Activated naive CD8-positive, alpha-beta T cell treated with anti-CD3 and anti-CD28 coated beads, Interleukin-2, amount 50 U/mL, for 24 hours (primary cell): ENCODE measurements around the gene TGFBR3L.
"Not testable (repeated sequence)": the region's sequence is repeated elsewhere in the genome, so short reads cannot be mapped to it uniquely, and the experiment has no call there.

ENCODE experiments used
- ATAC-seq: fragments of 150-1000 bp; cut with Tn5 transposase; one replicate; pipeline ENCODE4 v1.10.0; 2021
- DNase-seq: peaks from one replicate; pipeline ENCODE4 v3.0.0; 2021
- H3K27ac Mint-ChIP-seq: one replicate; pipeline ENCODE4 v1.8.0; 2021; ENCODE audit warnings: mild to moderate bottlenecking, mixed read lengths
- H3K27me3 Mint-ChIP-seq: one replicate; pipeline ENCODE4 v1.8.0; 2021; ENCODE audit warnings: mixed read lengths
- H3K36me3 Mint-ChIP-seq: one replicate; pipeline ENCODE4 v1.8.0; 2021; ENCODE audit warnings: low read depth, mixed read lengths
- H3K4me1 Mint-ChIP-seq: one replicate; pipeline ENCODE4 v1.8.0; 2021; ENCODE audit warnings: mixed read lengths
- H3K4me3 Mint-ChIP-seq: one replicate; pipeline ENCODE4 v1.8.0; 2021; ENCODE audit warnings: mild to moderate bottlenecking, moderate library complexity, mixed read lengths
- H3K9me3 Mint-ChIP-seq: one replicate; pipeline ENCODE4 v1.8.0; 2021; ENCODE audit warnings: mixed read lengths

The TGFBR3L gene

GRCh38 chr19:7893362-7894101, 21.1 kb upstream of the TGFBR3L start:
- not testable (repeated sequence) for DNase-seq

DNA sequence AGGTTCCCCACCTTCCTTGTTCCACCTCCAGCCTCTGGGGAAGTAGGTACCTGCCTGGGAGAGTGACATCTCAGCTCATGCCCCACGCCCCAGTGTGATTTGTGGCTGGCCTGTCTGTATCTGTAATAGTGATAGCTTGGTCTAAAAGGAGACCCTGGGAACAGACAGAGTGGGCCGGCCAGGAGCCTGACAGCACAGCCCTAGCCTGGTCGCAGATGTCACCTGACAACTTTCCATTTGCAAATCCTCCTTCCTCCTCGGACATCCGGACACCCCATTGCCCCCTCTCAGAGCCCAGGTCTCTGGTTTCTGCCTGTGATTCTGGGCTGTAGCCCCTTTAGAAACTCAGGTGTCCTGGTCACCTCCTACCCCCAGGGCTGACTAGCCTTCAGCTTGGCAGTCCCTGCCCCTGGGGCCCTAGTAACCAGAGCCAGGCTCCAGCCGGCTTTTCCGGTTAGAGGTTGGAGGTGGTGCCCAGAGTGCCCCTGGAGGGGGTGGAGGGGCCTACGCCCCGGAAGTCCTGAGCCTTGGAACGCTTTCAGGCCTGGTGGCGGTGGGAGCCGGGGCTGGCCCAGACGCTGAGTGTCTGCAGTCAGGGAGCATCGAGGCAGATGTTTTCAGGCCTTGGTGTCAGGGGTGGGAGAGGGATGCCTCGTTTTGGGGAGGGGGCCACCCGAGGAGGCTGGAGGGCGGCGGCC, 19.9 kb upstream of the TGFBR3L start:
- ATAC-seq (no peak), DNase-seq (no peak)
- no peaks in the 10 kb centered on the region for H3K9me3 Mint-ChIP-seq
- no peaks in the 10 kb centered on the region for H3K36me3 Mint-ChIP-seq
- peaks cover 17% of the 10 kb centered on the region for H3K27me3 Mint-ChIP-seq
- no peak overlapping the region for H3K4me3 Mint-ChIP-seq
- no peak overlapping the region for H3K27ac Mint-ChIP-seq
- H3K4me1 Mint-ChIP-seq: peaks cover 12% of the 10 kb centered on the region

More at GRCh38 chr19:7893362-7894101, 21.1 kb upstream of the TGFBR3L start:
- H3K27ac Mint-ChIP-seq, H3K9me3 Mint-ChIP-seq, H3K4me3 Mint-ChIP-seq, H3K36me3 Mint-ChIP-seq: not testable (repeated sequence)
- peaks cover 27% of the 10 kb centered on the region for H3K27me3 Mint-ChIP-seq
- H3K4me1 Mint-ChIP-seq: peaks cover 12% of the 10 kb centered on the region
- ATAC-seq: peak; percentile 69

GRCh38 chr19:7895565-7895964, 19.1 kb upstream of the TGFBR3L start:
- Mint-ChIP-seq H3K4me3 (no peak overlapping the region), H3K36me3 (no peaks in the 10 kb centered on the region), H3K27ac (no peak overlapping the region), H3K4me1 (peaks cover 12% of the 10 kb centered on the region), H3K27me3 (peaks cover 14% of the 10 kb centered on the region), H3K9me3 (no peaks in the 10 kb centered on the region)
- no peak for DNase-seq
- ATAC-seq: no peak

- Mint-ChIP-seq H3K36me3 (no peaks in the 10 kb centered on the region), H3K27ac (no peak overlapping the region), H3K9me3 (no peaks in the 10 kb centered on the region), H3K4me3 (no peak overlapping the region), H3K4me1 (peaks cover 15% of the 10 kb centered on the region), H3K27me3 (peaks cover 10% of the 10 kb centered on the region)
- ATAC-seq (no peak), DNase-seq (no peak)
These were observed 17.3 kb upstream of the TGFBR3L start for GRCh38 chr19:7897292-7897691.

DNA sequence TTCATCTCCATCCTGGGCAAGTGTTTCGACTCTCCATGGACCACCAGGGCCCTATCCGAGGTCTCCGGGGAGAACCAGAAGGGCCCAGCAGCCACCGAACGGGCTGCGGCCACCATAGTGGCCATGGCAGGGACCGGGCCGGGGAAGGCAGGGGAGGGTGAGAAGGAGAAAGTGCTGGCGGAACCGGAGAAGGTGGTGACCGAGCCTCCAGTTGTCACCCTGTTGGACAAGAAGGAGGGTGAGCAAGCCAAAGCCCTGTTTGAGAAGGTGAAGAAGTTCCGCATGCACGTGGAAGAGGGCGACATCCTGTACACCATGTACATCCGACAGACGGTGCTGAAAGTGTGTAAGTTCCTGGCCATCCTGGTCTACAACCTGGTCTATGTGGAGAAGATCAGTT, 15.7 kb upstream of the TGFBR3L start:
- ATAC-seq: no peak
- Mint-ChIP-seq H3K4me1 (peaks cover 21% of the 10 kb centered on the region), H3K4me3 (no peak overlapping the region), H3K27ac (no peak overlapping the region), H3K36me3 (peaks cover 5% of the 10 kb centered on the region), H3K9me3 (no peaks in the 10 kb centered on the region), H3K27me3 (peaks cover 13% of the 10 kb centered on the region)
- DNase-seq: no peak

DNA sequence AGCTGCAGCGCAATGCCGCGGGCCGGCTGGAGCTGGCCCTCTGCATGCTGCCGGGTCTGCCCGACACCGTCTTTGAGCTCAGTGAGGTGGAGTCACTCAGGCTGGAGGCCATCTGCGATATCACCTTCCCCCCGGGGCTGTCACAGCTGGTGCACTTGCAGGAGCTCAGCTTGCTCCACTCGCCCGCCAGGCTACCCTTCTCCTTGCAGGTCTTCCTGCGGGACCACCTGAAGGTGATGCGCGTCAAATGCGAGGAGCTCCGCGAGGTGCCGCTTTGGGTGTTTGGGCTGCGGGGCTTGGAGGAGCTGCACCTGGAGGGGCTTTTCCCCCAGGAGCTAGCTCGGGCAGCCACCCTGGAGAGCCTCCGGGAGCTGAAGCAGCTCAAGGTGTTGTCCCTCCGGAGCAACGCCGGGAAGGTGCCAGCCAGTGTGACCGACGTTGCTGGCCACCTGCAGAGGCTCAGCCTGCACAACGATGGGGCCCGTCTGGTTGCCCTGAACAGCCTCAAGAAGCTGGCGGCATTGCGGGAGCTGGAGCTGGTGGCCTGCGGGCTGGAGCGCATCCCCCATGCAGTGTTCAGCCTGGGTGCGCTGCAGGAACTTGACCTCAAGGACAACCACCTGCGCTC, 14.8 kb upstream of the TGFBR3L start:
- no peak overlapping the region for H3K4me3 Mint-ChIP-seq
- no peaks in the 10 kb centered on the region for H3K9me3 Mint-ChIP-seq
- H3K27ac Mint-ChIP-seq: no peak overlapping the region
- DNase-seq: no peak
- H3K36me3 Mint-ChIP-seq: peaks cover 8% of the 10 kb centered on the region
- no peak for ATAC-seq
- H3K27me3 Mint-ChIP-seq: peaks cover 5% of the 10 kb centered on the region
- H3K4me1 Mint-ChIP-seq: peaks cover 22% of the 10 kb centered on the region

DNA sequence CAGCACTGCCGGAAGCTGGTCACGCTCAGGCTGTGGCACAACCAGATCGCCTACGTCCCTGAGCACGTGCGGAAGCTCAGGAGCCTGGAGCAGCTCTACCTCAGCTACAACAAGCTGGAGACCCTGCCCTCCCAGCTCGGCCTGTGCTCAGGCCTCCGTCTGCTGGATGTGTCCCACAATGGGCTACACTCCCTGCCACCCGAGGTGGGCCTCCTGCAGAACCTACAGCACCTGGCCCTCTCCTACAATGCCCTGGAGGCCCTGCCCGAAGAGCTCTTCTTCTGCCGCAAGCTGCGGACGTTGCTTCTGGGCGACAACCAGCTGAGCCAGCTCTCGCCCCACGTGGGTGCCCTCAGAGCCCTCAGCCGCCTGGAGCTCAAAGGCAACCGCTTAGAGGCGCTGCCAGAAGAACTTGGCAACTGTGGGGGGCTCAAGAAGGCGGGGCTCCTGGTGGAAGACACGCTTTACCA, 14.2 kb upstream of the TGFBR3L start:
- no peak overlapping the region for H3K4me3 Mint-ChIP-seq
- peaks cover 5% of the 10 kb centered on the region for H3K27me3 Mint-ChIP-seq
- no peaks in the 10 kb centered on the region for H3K9me3 Mint-ChIP-seq

DNA sequence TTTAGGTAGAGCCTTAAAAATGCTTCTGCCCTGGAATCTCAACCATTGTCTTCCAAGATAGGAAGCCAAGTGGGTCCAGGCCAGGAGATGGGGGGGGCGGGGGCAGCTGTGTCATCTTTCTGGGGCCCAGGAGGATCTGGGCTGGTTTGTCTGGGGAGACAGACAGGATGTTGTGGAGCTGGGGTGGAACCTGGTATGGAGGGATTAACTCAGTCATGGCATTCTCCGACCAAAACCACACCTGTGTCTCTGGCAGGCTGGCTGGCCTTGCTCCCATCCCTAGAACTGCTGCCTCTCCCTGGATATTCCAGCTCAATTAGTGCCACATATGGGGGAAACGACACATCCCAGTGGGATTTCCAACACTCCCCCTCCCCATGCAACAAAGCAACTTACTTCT, 13.7 kb upstream of the TGFBR3L start:
- ATAC-seq (no peak), DNase-seq (no peak)
- no peaks in the 10 kb centered on the region for H3K9me3 Mint-ChIP-seq
- no peak overlapping the region for H3K4me3 Mint-ChIP-seq
- H3K36me3 Mint-ChIP-seq: peaks cover 14% of the 10 kb centered on the region
- peaks cover 29% of the 10 kb centered on the region for H3K4me1 Mint-ChIP-seq
- no peak overlapping the region for H3K27ac Mint-ChIP-seq
- H3K27me3 Mint-ChIP-seq: peaks cover 5% of the 10 kb centered on the region

More for the DNA sequence above, 14.2 kb upstream of the TGFBR3L start:
- no peak overlapping the region for H3K27ac Mint-ChIP-seq
- peaks cover 12% of the 10 kb centered on the region for H3K36me3 Mint-ChIP-seq
- ATAC-seq (no peak), DNase-seq (no peak)
- H3K4me1 Mint-ChIP-seq: peaks cover 26% of the 10 kb centered on the region

GRCh38 chr19:7901337-7901736, 13.3 kb upstream of the TGFBR3L start:
- no peaks in the 10 kb centered on the region for H3K9me3 Mint-ChIP-seq
- peaks cover 5% of the 10 kb centered on the region for H3K27me3 Mint-ChIP-seq
- no peak for ATAC-seq
- no peak for DNase-seq
- H3K4me3 Mint-ChIP-seq: no peak overlapping the region
- peaks cover 14% of the 10 kb centered on the region for H3K36me3 Mint-ChIP-seq
- peaks cover 32% of the 10 kb centered on the region for H3K4me1 Mint-ChIP-seq
- no peak overlapping the region for H3K27ac Mint-ChIP-seq

- Mint-ChIP-seq H3K36me3 (peaks cover 14% of the 10 kb centered on the region), H3K27me3 (peaks cover 5% of the 10 kb centered on the region), H3K4me3 (peak overlapping the region; percentile 86), H3K9me3 (no peaks in the 10 kb centered on the region), H3K27ac (peak overlapping the region; percentile 98), H3K4me1 (peaks cover 35% of the 10 kb centered on the region)
- ATAC-seq (no peak), DNase-seq (no peak)
These were observed 11.8 kb upstream of the TGFBR3L start for GRCh38 chr19:7902796-7903243.

- DNase-seq (peak; percentile 100), ATAC-seq (peak; percentile 82)
- Mint-ChIP-seq H3K4me1 (peaks cover 35% of the 10 kb centered on the region), H3K9me3 (no peaks in the 10 kb centered on the region), H3K4me3 (peak within 1 kb of the TSS; percentile 88), H3K36me3 (peaks cover 14% of the 10 kb centered on the region), H3K27me3 (peaks cover 5% of the 10 kb centered on the region), H3K27ac (peak within 1 kb of the TSS; percentile 98)
These were observed 11.2 kb upstream of the TGFBR3L start, which contains the start of gene MAP2K7 for GRCh38 chr19:7903244-7904073. Gene MAP2K7 (plus strand): TSS chr19:7903877. CDS start chr19:7903945, 68 bp downstream.

- DNase-seq: no peak
- H3K4me3 Mint-ChIP-seq: peak overlapping the region; percentile 88
- peaks cover 35% of the 10 kb centered on the region for H3K4me1 Mint-ChIP-seq
- peak; percentile 25 for ATAC-seq
- peaks cover 5% of the 10 kb centered on the region for H3K27me3 Mint-ChIP-seq
- peak overlapping the region; percentile 88 for H3K27ac Mint-ChIP-seq
- no peaks in the 10 kb centered on the region for H3K9me3 Mint-ChIP-seq
- H3K36me3 Mint-ChIP-seq: peaks cover 14% of the 10 kb centered on the region
These were observed 10.3 kb upstream of the TGFBR3L start for GRCh38 chr19:7904074-7905020.

- no peak for DNase-seq
- Mint-ChIP-seq H3K36me3 (peaks cover 14% of the 10 kb centered on the region), H3K27ac (peak overlapping the region; percentile 88), H3K4me1 (peaks cover 35% of the 10 kb centered on the region), H3K9me3 (no peaks in the 10 kb centered on the region), H3K27me3 (peaks cover 5% of the 10 kb centered on the region), H3K4me3 (peak overlapping the region; percentile 88)
- ATAC-seq: no peak
These were observed 9.4 kb upstream of the TGFBR3L start for GRCh38 chr19:7905268-7905667.
